H1 (cell line): ENCODE results near the gene ZFAND3. TPM values are rescaled to one million over a fixed set of nuclear protein-coding genes. Genes with fewer than 3 reads are reported as not detected.

Experiments used
- ATF3 ChIP-seq: IDR thresholded peaks from 2 replicates; pipeline ENCODE4 v1.6.1; 2011; ENCODE audit warnings: low read depth, mild to moderate bottlenecking, low read length; ENCODE audit not compliant: insufficient read depth
- ZNF274 ChIP-seq: IDR thresholded peaks from 2 replicates; pipeline ENCODE4 v1.7.0; 2012; ENCODE audit warnings: low read length, borderline replicate concordance; ENCODE audit errors: extremely low read depth
- polyA plus RNA-seq, 7 experiments: library from polyadenylated mRNA; depleted of rRNA in 3 of 7; stranded (reverse) in 5 of 7; unstranded in 2 of 7; fragments of >200 nt in 5 of 7; fragments of 200-250 nt in 2 of 7; gene quantifications; 1 replicate in 5 of 7; 2 replicates in 1 of 7; 4 replicates in 1 of 7; pipeline versions ENCODE4 v1.2.1 to v1.2.3, GENCODE V29; 2011 to 2013; ENCODE audit warnings: missing spikeins in 2 of 7, mixed read lengths in 2 of 7
- total RNA-seq: library from RNA; stranded (reverse); fragmentation: NEBNext Ultra II Directional; extraction: Animal tissue kit (Norgen Biotek cat#: 25700); gene quantifications from 2 replicates; pipeline ENCODE4 v1.2.1, GENCODE V29; 2021

Gene ZFAND3
- total and polyA plus RNA-seq, 2 of the 8 experiments (the other 6 are each of a cell fraction or from before 2014, with no cell fraction given): 13.0 to 51.3 TPM

DNA sequence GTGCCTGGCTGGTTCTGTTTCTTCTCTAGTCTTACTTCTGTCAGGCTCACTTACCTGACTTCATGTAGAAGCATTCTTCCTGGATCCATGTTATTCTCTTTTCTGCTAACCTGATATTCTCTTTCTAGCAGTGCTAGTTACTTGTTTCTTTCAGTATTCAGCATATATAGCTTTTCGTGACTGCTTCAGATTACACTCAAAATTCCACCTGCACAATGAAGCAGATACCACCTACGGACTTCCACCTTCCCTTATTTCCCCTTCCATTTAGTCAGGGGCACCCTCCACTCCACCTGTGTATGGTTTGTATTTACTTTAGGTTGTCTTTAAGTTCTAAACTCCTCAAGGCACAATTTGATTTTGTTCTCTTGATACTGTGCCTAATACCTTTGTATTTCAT lies 36.8 kb downstream of the ZFAND3 start (continued):
- TF ChIP-seq ATF3 (no peak), ZNF274 (no peak)
- TF ChIP-seq, all 59 proteins: peak for 0
